ENCODE results near the gene ZNF541.
"Not testable (repeated sequence)": the region's sequence is repeated elsewhere in the genome, so short reads cannot be mapped to it uniquely, and the experiment has no call there.

ZNF541 gene

DNA sequence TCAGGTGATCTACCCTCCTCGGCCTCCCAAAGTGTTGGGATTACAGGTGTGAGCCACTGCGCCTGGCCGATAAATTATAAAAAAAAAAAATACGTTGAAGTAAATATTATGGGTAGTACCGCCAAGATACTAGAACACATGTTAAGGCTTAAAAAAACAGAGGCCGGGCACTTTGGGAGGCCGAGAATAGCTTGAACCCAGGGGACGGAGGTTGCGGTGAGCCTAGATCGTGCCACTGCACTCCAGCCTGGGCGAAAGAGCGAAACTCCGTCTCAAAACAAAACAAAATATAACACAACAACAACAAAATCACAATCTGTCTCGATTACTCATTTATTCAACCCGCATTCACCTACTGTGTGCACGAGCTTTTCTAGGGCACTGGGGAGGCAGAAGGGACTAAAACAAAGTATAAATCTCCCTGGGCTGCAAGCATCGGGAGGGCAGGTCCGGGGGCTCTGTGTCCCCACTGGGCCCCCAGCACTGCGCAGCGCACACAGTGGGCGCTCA lies 34.7 kb upstream of the ZNF541 start:
- Histone ChIP-seq H3K9ac (ENCODE audit: insufficient read length, low read depth) (peak overlapping the region; percentile 98), H3K9me3 (ENCODE audit: insufficient read depth, low read length) (no peaks in the 10 kb centered on the region), H3K36me3 (ENCODE audit: insufficient read depth, insufficient read length, low read length) (peaks cover 15% of the 10 kb centered on the region), H3K4me1 (ENCODE audit: insufficient read depth, insufficient read length) (peaks cover 5% of the 10 kb centered on the region), H3K27me3 (ENCODE audit: insufficient read depth, insufficient read length) (no peaks in the 10 kb centered on the region), H3K4me3 (ENCODE audit: insufficient read length, low read depth) (peak overlapping the region; percentile 85)
- TF ChIP-seq SUZ12 (IDR thresholded peaks at IDR 0.05; ENCODE audit: extremely low read depth, insufficient read depth, insufficient read length) (no peak), YY1 (IDR thresholded peaks at IDR 0.05; ENCODE audit: insufficient read depth, insufficient read length) (no peak)
- no peak for DNase-seq (ENCODE audit: low read depth, low spot score)

DNA sequence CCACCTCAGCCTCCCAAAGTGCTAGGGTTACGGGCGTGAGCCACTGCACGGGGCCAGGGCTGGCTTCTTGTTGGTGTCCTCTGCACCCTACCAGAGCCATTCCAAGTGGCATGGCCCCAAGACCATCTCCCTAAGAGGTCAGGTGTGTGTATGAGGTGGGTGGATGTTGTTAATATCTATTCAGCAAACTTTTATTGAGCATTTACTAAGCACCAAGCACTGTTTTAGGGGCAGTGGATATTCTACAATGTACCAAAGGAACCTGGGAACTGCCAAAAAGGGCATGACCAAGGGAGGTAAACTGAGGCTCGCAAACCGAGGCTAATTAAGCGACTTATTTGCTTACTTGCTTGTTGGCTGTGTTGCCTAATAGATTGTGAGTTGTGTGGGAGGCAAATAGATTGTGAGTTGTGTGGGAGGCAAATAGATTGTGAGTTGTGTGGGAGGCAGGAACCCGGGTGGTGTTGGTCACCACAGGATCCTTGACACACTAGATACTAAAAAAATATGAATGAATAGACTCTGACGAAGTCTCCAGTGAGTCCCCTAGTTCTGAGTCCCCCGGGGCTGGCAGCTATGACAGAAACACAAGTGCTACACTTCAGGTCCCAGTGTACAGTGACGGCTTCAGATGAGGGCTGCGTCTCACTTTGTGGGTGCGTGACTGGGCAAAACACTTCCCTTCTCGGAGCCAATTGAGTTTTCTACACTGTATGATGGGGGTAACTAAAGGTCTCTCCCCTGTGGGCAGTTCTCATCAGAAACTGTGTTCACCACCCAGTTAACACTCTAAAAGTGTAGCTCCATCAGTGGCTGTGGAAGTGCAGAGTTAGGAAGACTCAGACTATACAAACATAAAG lies 31.0 kb upstream of the ZNF541 start:
- no peak overlapping the region for H3K4me3 ChIP-seq (ENCODE audit: insufficient read length, low read depth)
- H3K36me3 ChIP-seq (ENCODE audit: insufficient read depth, insufficient read length, low read length), result peaks cover 6% of the 10 kb centered on the region
- H3K9me3 ChIP-seq (ENCODE audit: insufficient read depth, low read length), result no peaks in the 10 kb centered on the region
- no peak for TF ChIP-seq SUZ12 (IDR thresholded peaks at IDR 0.05; ENCODE audit: extremely low read depth, insufficient read depth, insufficient read length)
- TF ChIP-seq ZNF274 (IDR thresholded peaks at IDR 0.05; ENCODE audit: low read depth, low read length), result no peak
- TF ChIP-seq YY1 (IDR thresholded peaks at IDR 0.05; ENCODE audit: insufficient read depth, insufficient read length), result no peak
- no peaks in the 10 kb centered on the region for H3K27me3 ChIP-seq (ENCODE audit: insufficient read depth, insufficient read length)
- H3K4me1 ChIP-seq (ENCODE audit: insufficient read depth, insufficient read length), result no peaks in the 10 kb centered on the region
- no peak for DNase-seq (ENCODE audit: low read depth, low spot score)
- H3K9ac ChIP-seq (ENCODE audit: insufficient read length, low read depth), result no peak overlapping the region

DNA sequence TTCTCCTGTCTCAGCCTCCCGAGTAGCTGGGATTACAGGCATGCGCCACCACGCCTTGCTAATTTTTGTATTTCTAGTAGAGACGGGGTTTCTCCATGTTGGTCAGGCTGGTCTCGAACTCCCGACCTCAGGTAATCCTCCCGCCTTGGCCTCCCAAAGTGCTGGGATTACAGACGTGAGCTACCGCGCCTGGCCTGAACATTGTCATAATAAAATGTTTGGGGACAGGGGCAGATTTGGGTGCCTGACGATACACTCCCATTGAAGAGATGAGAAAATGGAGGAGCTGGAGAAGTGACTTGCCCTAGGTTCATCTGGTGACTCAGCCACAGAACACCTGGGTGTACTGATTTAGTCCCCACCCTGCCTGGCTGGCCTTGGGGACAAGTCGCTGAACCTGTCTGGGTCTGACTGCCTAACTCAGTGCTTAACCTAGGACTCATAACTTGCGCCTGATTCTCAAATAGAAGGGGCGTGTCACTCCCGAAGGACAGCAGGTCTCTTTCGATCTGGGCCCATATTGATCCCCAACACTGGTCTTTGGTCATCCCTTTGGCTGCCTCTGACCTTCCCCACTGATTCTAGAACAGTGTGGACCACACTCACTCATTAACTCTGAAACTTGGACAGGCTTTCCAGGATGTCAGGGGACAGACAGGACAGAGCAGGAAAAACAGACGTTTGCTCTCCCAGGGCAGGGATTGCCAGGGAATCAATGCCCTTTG lies 28.4 kb upstream of the ZNF541 start:
- Histone ChIP-seq H3K36me3 (ENCODE audit: insufficient read depth, insufficient read length, low read length) (no peaks in the 10 kb centered on the region), H3K4me1 (ENCODE audit: insufficient read depth, insufficient read length) (no peaks in the 10 kb centered on the region), H3K9me3 (ENCODE audit: insufficient read depth, low read length) (no peaks in the 10 kb centered on the region), H3K4me3 (ENCODE audit: insufficient read length, low read depth) (peak overlapping the region; percentile 54), H3K27me3 (ENCODE audit: insufficient read depth, insufficient read length) (no peaks in the 10 kb centered on the region), H3K9ac (ENCODE audit: insufficient read length, low read depth) (peak overlapping the region; percentile 88)
- DNase-seq (ENCODE audit: low read depth, low spot score), result no peak
- TF ChIP-seq ZNF274 (IDR thresholded peaks at IDR 0.05; ENCODE audit: low read depth, low read length) (no peak), YY1 (IDR thresholded peaks at IDR 0.05; ENCODE audit: insufficient read depth, insufficient read length) (no peak), SUZ12 (IDR thresholded peaks at IDR 0.05; ENCODE audit: extremely low read depth, insufficient read depth, insufficient read length) (no peak)

DNA sequence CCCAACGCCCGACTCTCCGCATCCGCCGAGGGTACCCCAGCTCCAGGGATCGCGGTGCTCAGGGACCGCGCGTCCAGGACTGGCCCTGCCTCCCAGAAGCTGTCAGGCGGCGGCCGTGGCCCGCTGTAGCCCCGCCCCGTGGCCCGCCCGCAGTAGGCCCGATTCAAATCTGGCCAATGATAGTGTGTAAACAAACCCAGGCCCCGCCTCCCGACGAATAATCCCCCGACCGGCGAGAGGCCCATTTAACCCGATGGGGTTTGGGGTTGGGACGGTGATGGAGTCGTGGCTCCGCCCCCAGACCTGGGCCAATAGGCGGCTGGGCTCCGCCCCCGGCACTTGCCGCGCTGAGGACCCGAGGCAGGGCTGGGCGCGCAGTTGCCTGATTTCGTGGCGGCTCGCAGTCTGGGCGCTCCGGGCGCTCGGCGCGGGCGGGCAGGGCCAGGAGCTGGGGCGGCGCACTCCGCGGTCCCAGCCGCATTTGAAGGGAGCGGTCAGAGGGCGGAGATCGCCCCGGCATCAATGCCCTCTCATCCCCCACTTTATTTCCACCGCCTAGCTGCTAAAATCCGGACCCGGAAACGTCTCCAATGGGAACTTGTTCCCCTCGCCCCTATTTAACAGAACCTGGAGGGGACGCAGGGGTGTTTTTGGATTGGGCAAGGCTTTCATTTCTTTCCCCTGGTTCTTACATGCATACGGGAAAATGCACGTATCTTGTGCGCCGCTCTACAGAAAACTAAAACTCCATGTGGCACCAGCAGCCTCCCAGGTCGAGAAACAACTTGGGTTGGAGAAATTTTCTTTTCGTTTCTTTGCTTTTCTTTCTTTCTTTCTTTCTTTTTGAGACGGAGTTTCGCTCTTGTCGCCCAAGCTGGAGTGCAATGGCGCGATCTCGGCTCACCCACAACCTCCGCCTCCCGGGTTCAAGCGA lies 27.6 kb upstream of the ZNF541 start:
- H3K36me3 ChIP-seq (ENCODE audit: insufficient read depth, insufficient read length, low read length), result no peaks in the 10 kb centered on the region
- TF ChIP-seq SUZ12 (IDR thresholded peaks at IDR 0.05; ENCODE audit: extremely low read depth, insufficient read depth, insufficient read length) (no peak), YY1 (IDR thresholded peaks at IDR 0.05; ENCODE audit: insufficient read depth, insufficient read length) (no peak), ZNF274 (IDR thresholded peaks at IDR 0.05; ENCODE audit: low read depth, low read length) (no peak)
- no peaks in the 10 kb centered on the region for H3K27me3 ChIP-seq (ENCODE audit: insufficient read depth, insufficient read length)
- H3K9ac ChIP-seq (ENCODE audit: insufficient read length, low read depth), result peak overlapping the region; percentile 88
- no peaks in the 10 kb centered on the region for H3K4me1 ChIP-seq (ENCODE audit: insufficient read depth, insufficient read length)
- no peaks in the 10 kb centered on the region for H3K9me3 ChIP-seq (ENCODE audit: insufficient read depth, low read length)
- peak overlapping the region; percentile 54 for H3K4me3 ChIP-seq (ENCODE audit: insufficient read length, low read depth)
- DNase-seq (ENCODE audit: low read depth, low spot score), result peak; percentile 94

DNA sequence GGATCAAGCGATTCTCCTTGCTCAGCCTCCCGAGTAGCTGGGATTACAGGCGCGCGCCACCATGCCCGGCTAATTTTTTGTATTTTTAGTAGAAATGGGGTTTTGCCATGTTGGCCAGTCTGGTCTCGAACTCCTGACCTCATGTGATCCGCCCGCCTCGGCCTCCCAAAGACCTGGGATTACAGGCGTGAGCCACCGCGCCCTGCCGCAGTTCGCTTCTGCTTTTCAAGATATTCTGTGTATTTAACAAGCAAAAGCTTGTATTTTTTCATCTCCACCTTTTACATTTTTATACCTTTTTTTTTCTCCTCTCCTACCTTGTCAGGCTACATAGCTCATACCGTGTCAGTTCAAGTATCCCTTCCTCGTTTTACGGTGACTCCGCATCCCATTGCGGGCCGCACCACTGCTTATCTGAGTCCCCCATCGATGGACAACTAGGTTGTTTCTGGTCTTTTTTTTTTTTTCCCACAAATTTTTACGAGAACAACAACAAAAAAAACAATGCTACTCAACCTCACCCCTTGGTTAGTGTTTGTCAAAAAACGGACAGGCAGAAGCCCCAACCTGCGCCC lies 26.8 kb upstream of the ZNF541 start:
- Histone ChIP-seq H3K4me3 (ENCODE audit: insufficient read length, low read depth) (peak overlapping the region; percentile 3), H3K9ac (ENCODE audit: insufficient read length, low read depth) (peak overlapping the region; percentile 17)
- DNase-seq (ENCODE audit: low read depth, low spot score); H3K9me3 ChIP-seq (ENCODE audit: insufficient read depth, low read length); H3K4me1 ChIP-seq (ENCODE audit: insufficient read depth, insufficient read length); H3K27me3 ChIP-seq (ENCODE audit: insufficient read depth, insufficient read length); H3K36me3 ChIP-seq (ENCODE audit: insufficient read depth, insufficient read length, low read length): not testable (repeated sequence)

- TF ChIP-seq ZNF274 (IDR thresholded peaks at IDR 0.05; ENCODE audit: low read depth, low read length), result no peak
- no peak for TF ChIP-seq SUZ12 (IDR thresholded peaks at IDR 0.05; ENCODE audit: extremely low read depth, insufficient read depth, insufficient read length)
- no peak for TF ChIP-seq YY1 (IDR thresholded peaks at IDR 0.05; ENCODE audit: insufficient read depth, insufficient read length)
- no peaks in the 10 kb centered on the region for H3K27me3 ChIP-seq (ENCODE audit: insufficient read depth, insufficient read length)
- no peaks in the 10 kb centered on the region for H3K4me1 ChIP-seq (ENCODE audit: insufficient read depth, insufficient read length)
- DNase-seq (ENCODE audit: low read depth, low spot score), result peak; percentile 65
- H3K9me3 ChIP-seq (ENCODE audit: insufficient read depth, low read length), result no peaks in the 10 kb centered on the region
- H3K4me3 ChIP-seq (ENCODE audit: insufficient read length, low read depth), result peak overlapping the region; percentile 29
- no peaks in the 10 kb centered on the region for H3K36me3 ChIP-seq (ENCODE audit: insufficient read depth, insufficient read length, low read length)
- H3K9ac ChIP-seq (ENCODE audit: insufficient read length, low read depth), result peak overlapping the region; percentile 71
Measured at GRCh38 chr19:47598407-47599349, 25.7 kb upstream of the ZNF541 start.
